Measurements from ENCODE around the gene RABGGTA.

The RABGGTA gene

GRCh38 chr14:24277606-24278321, 6.4 kb upstream of the RABGGTA start:
- H3K27me3 Mint-ChIP-seq = no peaks in the 10 kb centered on the region
- peaks cover 64% of the 10 kb centered on the region for H3K4me1 Mint-ChIP-seq
- H3K9me3 Mint-ChIP-seq = peaks cover 5% of the 10 kb centered on the region
- H3K36me3 Mint-ChIP-seq (ENCODE audit: low read depth) = peaks cover 6% of the 10 kb centered on the region
- no peak for ATAC-seq
- no peak overlapping the region for H3K4me3 Mint-ChIP-seq
- H3K27ac Mint-ChIP-seq = peak overlapping the region; percentile 76
- peak; percentile 23 for DNase-seq

GRCh38 chr14:24277071-24277470, 5.7 kb upstream of the RABGGTA start:
- Mint-ChIP-seq H3K27ac (peak overlapping the region; percentile 19), H3K9me3 (peaks cover 5% of the 10 kb centered on the region), H3K36me3 (ENCODE audit: low read depth) (peaks cover 6% of the 10 kb centered on the region), H3K4me1 (peaks cover 70% of the 10 kb centered on the region), H3K27me3 (no peaks in the 10 kb centered on the region), H3K4me3 (no peak overlapping the region)
- DNase-seq = no peak
- no peak for ATAC-seq

- ATAC-seq = peak; percentile 67
- Mint-ChIP-seq H3K36me3 (ENCODE audit: low read depth) (peaks cover 6% of the 10 kb centered on the region), H3K4me1 (peaks cover 70% of the 10 kb centered on the region), H3K9me3 (peaks cover 5% of the 10 kb centered on the region), H3K27me3 (no peaks in the 10 kb centered on the region), H3K4me3 (peak overlapping the region; percentile 41), H3K27ac (peak overlapping the region; percentile 82)
- DNase-seq = peak; percentile 45
Observed at GRCh38 chr14:24274101-24274543, 2.7 kb upstream of the RABGGTA start.

- Mint-ChIP-seq H3K9me3 (peaks cover 3% of the 10 kb centered on the region), H3K36me3 (ENCODE audit: low read depth) (peaks cover 4% of the 10 kb centered on the region), H3K27me3 (no peaks in the 10 kb centered on the region), H3K27ac (peak overlapping the region; percentile 82), H3K4me3 (no peak overlapping the region), H3K4me1 (peaks cover 64% of the 10 kb centered on the region)
- no peak for ATAC-seq
- DNase-seq = no peak
Observed at GRCh38 chr14:24273422-24273998, 2.1 kb upstream of the RABGGTA start.

GRCh38 chr14:24272467-24272866, 1.1 kb upstream of the RABGGTA start:
- H3K4me1 Mint-ChIP-seq = peaks cover 53% of the 10 kb centered on the region
- ATAC-seq = no peak

GRCh38 chr14:24271834-24272263, 452 bp upstream of the RABGGTA start:
- peaks cover 6% of the 10 kb centered on the region for H3K36me3 Mint-ChIP-seq (ENCODE audit: low read depth)
- peaks cover 48% of the 10 kb centered on the region for H3K4me1 Mint-ChIP-seq
- H3K9me3 Mint-ChIP-seq = no peaks in the 10 kb centered on the region
- no peaks in the 10 kb centered on the region for H3K27me3 Mint-ChIP-seq
- H3K27ac Mint-ChIP-seq = peak overlapping the region; percentile 95
- peak overlapping the region; percentile 87 for H3K4me3 Mint-ChIP-seq
- ATAC-seq (no peak), DNase-seq (no peak)

More at GRCh38 chr14:24272467-24272866, 1.1 kb upstream of the RABGGTA start:
- peak overlapping the region; percentile 95 for H3K27ac Mint-ChIP-seq
- no peaks in the 10 kb centered on the region for H3K27me3 Mint-ChIP-seq
- no peak for DNase-seq
- H3K9me3 Mint-ChIP-seq = no peaks in the 10 kb centered on the region
- H3K4me3 Mint-ChIP-seq = peak overlapping the region; percentile 87
- H3K36me3 Mint-ChIP-seq (ENCODE audit: low read depth) = peaks cover under 1% of the 10 kb centered on the region

GRCh38 chr14:24270537-24271133, 762 bp downstream of the RABGGTA start:
- no peak for DNase-seq
- Mint-ChIP-seq H3K36me3 (ENCODE audit: low read depth) (peaks cover 14% of the 10 kb centered on the region), H3K9me3 (no peaks in the 10 kb centered on the region), H3K27me3 (no peaks in the 10 kb centered on the region), H3K4me3 (peak overlapping the region; percentile 87), H3K4me1 (peaks cover 45% of the 10 kb centered on the region), H3K27ac (peak overlapping the region; percentile 91)
- no peak for ATAC-seq

- Mint-ChIP-seq H3K27me3 (no peaks in the 10 kb centered on the region), H3K4me1 (peaks cover 40% of the 10 kb centered on the region), H3K4me3 (peak overlapping the region; percentile 87), H3K27ac (no peak overlapping the region), H3K9me3 (no peaks in the 10 kb centered on the region), H3K36me3 (ENCODE audit: low read depth) (peaks cover 14% of the 10 kb centered on the region)
- DNase-seq (no peak), ATAC-seq (no peak)
Observed at GRCh38 chr14:24269910-24270536, 1.4 kb downstream of the RABGGTA start.

GRCh38 chr14:24269368-24269767, 2.0 kb downstream of the RABGGTA start:
- ATAC-seq = no peak

GRCh38 chr14:24268225-24268624, 3.2 kb downstream of the RABGGTA start:
- H3K9me3 Mint-ChIP-seq = no peaks in the 10 kb centered on the region
- ATAC-seq (no peak), DNase-seq (no peak)
- H3K27me3 Mint-ChIP-seq = no peaks in the 10 kb centered on the region
- H3K27ac Mint-ChIP-seq = no peak overlapping the region
- no peak overlapping the region for H3K4me3 Mint-ChIP-seq
- H3K36me3 Mint-ChIP-seq (ENCODE audit: low read depth) = peaks cover 16% of the 10 kb centered on the region
- H3K4me1 Mint-ChIP-seq = peaks cover 26% of the 10 kb centered on the region

More at GRCh38 chr14:24269368-24269767, 2.0 kb downstream of the RABGGTA start:
- no peak for DNase-seq
- Mint-ChIP-seq H3K4me3 (no peak overlapping the region), H3K36me3 (ENCODE audit: low read depth) (peaks cover 16% of the 10 kb centered on the region), H3K9me3 (no peaks in the 10 kb centered on the region), H3K4me1 (peaks cover 38% of the 10 kb centered on the region), H3K27ac (no peak overlapping the region), H3K27me3 (no peaks in the 10 kb centered on the region)

GRCh38 chr14:24267516-24267915, 3.9 kb downstream of the RABGGTA start:
- Mint-ChIP-seq H3K4me3 (no peak overlapping the region), H3K36me3 (ENCODE audit: low read depth) (peaks cover 17% of the 10 kb centered on the region), H3K27ac (no peak overlapping the region), H3K9me3 (no peaks in the 10 kb centered on the region), H3K27me3 (no peaks in the 10 kb centered on the region), H3K4me1 (peaks cover 19% of the 10 kb centered on the region)
- DNase-seq (no peak), ATAC-seq (no peak)

- no peaks in the 10 kb centered on the region for H3K9me3 Mint-ChIP-seq
- H3K4me1 Mint-ChIP-seq = peaks cover 10% of the 10 kb centered on the region
- ATAC-seq (no peak), DNase-seq (no peak)
- H3K27ac Mint-ChIP-seq = no peak overlapping the region
- H3K36me3 Mint-ChIP-seq (ENCODE audit: low read depth) = peaks cover 18% of the 10 kb centered on the region
- no peak overlapping the region for H3K4me3 Mint-ChIP-seq
- no peaks in the 10 kb centered on the region for H3K27me3 Mint-ChIP-seq
Observed at GRCh38 chr14:24266344-24267244, 4.8 kb downstream of the RABGGTA start.

GRCh38 chr14:24264298-24264697, 7.1 kb downstream of the RABGGTA start:
- H3K27me3 Mint-ChIP-seq = no peaks in the 10 kb centered on the region
- H3K4me3 Mint-ChIP-seq = no peak overlapping the region
- H3K27ac Mint-ChIP-seq = no peak overlapping the region
- H3K4me1 Mint-ChIP-seq = peaks cover under 1% of the 10 kb centered on the region
- ATAC-seq (no peak), DNase-seq (no peak)
- H3K36me3 Mint-ChIP-seq (ENCODE audit: low read depth) = peaks cover 19% of the 10 kb centered on the region
- H3K9me3 Mint-ChIP-seq = no peaks in the 10 kb centered on the region

GRCh38 chr14:24263848-24264247, 7.5 kb downstream of the RABGGTA start:
- Mint-ChIP-seq H3K4me1 (no peaks in the 10 kb centered on the region), H3K27me3 (no peaks in the 10 kb centered on the region), H3K36me3 (ENCODE audit: low read depth) (peaks cover 19% of the 10 kb centered on the region), H3K27ac (no peak overlapping the region), H3K4me3 (no peak overlapping the region), H3K9me3 (no peaks in the 10 kb centered on the region)
- ATAC-seq (no peak), DNase-seq (no peak)
